Stimulated activated CD4-positive, alpha-beta T cell treated with anti-CD3 and anti-CD28 coated beads, Interleukin-15, amount 100 ng/mL, for 48 hours (primary cell): ENCODE results near the gene OR6Q1.
"Not testable (repeated sequence)": the region's sequence is repeated elsewhere in the genome, so short reads cannot be mapped to it uniquely, and the experiment has no call there.

Source experiments
- DNase-seq, 2 donors: peaks; one replicate each; pipeline ENCODE4 v3.0.0-alpha.2; 2020; ENCODE audit warnings: low read depth in 2 of 2

The OR6Q1 gene, protein sequence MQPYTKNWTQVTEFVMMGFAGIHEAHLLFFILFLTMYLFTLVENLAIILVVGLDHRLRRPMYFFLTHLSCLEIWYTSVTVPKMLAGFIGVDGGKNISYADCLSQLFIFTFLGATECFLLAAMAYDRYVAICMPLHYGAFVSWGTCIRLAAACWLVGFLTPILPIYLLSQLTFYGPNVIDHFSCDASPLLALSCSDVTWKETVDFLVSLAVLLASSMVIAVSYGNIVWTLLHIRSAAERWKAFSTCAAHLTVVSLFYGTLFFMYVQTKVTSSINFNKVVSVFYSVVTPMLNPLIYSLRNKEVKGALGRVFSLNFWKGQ

GRCh38 chr11:58030653-58031052, at the start of gene OR6Q1:
OR6Q1 (plus strand) TSS chr11:58030953; CDS start chr11:58030953, 0 bp downstream.
- no peak for DNase-seq

DNA sequence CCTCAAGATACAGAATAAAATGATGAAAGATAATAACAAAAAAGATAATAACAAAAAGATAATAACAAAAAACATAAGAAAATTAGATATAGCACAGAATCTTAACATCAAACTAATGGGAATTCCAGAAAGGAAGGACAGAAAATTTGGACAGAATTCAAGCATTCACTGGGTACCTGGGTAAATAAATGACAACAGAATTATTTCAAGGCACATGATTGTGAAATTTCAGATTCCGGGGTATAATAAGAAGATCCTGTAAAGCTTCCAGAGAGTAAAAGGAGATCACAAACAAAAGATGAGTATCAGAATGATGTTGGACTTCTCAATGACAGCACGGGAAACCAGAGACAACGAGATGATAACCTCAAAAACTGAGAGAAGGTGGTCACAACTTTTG, 49.2 kb upstream of the OR6Q1 start:
- DNase-seq = no peak

GRCh38 chr11:57982776-57983175, 48.0 kb upstream of the OR6Q1 start:
- no peak for DNase-seq

- no peak for DNase-seq
Measured at GRCh38 chr11:57983191-57983590, 47.6 kb upstream of the OR6Q1 start.

DNA sequence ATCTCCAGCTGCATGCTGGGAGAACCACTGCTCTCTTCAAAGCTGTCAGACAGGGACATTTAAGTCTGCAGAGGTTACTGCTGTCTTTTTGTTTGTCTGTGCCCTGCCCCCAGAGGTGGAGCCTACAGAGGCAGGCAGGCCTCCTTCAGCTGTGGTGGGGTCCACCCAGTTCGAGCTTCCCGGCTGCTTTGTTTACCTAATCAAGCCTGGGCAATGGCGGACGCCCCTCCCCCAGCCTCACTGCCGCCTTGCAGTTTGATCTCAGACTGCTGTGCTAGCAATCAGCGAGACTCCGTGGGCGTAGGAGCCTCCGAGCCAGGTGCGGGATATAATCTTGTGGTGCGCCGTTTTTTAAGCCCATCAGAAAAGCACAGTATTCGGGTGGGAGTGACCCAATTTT, 31.2 kb upstream of the OR6Q1 start:
- DNase-seq = not testable (repeated sequence)

DNA sequence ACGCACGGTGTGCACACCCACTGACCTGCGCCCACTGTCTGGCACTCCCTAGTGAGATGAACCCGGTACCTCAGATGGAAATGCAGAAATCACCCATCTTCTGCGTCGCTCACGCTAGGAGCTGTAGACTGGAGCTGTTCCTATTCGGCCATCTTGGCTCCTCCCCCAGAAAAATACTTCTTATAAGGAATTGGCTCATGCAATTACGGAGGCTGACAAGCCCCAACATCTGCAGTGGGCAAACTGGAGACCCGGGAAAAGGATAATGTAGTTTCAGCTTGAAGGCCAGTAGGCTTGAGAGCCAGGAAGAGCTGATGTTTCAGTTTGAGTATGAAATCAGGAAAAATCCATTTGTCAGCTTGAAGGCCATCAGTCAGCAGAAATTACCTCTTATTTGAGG, 30.7 kb upstream of the OR6Q1 start:
- DNase-seq = not testable (repeated sequence)

DNA sequence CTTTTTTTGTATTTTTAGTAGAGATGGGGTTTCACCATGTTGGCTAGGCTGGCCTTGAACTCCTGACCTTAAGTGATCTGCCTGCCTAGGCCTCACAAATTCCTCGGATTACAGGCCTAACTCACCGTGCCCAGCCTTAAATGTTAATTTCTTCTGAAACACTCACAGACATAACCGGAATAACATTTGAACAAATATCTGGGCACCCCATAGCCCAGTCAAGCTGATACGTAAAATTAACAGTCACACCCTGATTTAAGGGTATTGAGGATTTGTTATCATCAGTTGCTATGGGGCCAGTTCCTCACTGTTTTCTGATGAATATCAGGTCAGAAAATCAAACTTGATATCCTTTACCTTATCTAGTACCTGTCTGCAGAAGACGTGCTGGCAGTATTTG, 30.1 kb upstream of the OR6Q1 start:
- no peak for DNase-seq

DNA sequence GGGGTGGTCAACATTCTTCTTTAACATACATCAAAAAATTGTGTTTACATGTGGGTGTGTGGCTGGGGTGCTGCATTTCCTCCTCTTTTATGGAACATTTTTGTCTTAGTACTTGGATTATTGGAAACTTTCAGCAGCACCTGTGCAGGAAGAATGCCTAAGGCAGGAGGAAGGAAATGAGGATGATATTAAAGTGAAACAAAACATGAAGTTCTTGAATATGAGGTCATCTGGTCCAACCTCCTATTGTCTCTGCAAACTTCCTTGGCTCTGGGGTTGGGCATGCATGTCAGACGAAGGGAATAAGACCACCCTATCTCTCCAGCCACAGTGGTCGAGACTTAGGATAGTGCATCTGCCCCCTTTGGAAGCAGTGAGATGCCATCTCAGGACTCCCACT, 27.7 kb upstream of the OR6Q1 start:
- DNase-seq = no peak

- no peak for DNase-seq
Measured at GRCh38 chr11:58003591-58003990, 27.2 kb upstream of the OR6Q1 start.

GRCh38 chr11:58004664-58005063, 26.1 kb upstream of the OR6Q1 start:
- DNase-seq = no peak

- no peak for DNase-seq
Measured at GRCh38 chr11:58006940-58007339, 23.8 kb upstream of the OR6Q1 start.

GRCh38 chr11:58011771-58012170, 19.0 kb upstream of the OR6Q1 start:
- DNase-seq = no peak

DNA sequence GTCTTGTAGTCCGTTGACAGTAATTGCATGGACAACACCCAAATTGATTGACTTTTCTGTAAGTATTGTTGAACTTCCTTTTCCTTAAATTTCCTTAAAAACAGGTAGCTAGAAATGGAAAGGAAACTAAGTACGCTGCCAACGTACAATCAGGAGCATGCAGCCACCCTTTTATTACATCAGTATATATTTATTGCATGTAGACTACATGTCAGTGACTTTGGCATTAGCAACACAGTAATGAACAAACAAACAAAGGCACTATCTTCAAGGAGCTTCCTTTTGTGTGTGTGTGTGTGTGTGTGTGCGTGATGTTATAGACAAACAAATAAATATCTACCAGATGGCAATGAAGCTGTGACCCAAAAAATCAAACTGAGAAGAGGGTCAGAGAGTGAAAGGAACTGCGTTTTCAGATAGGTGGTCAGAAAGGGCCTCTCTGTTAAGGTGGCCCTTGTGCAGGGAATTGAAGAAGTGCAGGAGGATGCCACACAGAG, 7.3 kb upstream of the OR6Q1 start, which contains the start of gene OR9Q1:
Gene OR9Q1, plus strand, starts transcription at position 447 of the 497 bp plus-strand sequence. CDS start 155,564 bp downstream, outside the sequence.
- DNase-seq = no peak

- DNase-seq = no peak
Measured at GRCh38 chr11:58024601-58025091, 6.1 kb upstream of the OR6Q1 start.

DNA sequence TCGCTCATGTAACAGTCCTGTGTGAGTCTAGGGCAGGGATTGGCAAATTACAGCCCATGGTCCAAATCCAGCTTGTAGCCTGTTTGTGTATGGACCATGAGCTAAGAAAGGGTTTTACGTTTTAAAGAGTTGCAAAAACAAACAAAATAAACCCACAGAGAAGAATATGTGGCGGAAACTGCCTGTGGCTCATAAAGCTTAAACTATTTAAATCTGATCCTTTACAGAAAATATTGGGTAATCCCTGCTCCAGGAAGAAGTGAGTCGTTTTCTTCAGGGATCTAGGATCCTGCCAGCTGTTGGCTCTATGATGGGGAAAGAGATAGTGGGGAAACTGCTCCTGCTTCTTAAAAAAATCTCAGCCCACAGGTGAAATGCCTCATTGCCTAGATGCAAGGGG, 3.4 kb upstream of the OR6Q1 start:
- DNase-seq = no peak

- no peak for DNase-seq
Measured at GRCh38 chr11:58028687-58029411, 1.9 kb upstream of the OR6Q1 start.

DNA sequence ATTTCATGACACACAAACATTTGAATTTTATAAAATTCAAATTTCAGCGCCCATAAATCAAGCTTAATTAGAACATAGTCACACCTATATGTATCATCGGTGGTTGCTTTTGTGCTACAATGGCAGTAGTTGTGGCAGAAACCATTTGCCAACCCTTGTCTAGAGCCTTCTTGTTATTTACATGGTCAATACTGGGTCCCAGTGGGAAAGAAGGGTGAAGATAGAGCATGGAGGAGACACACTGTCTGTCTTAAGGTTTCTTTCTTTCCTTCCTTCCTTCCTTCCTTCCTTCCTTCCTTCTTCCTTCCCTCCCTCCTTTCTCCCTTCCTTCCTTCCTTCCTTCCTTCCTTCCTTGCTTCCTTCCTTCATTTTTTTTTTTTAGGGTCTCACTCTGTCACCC, 3.7 kb downstream of the OR6Q1 start:
- DNase-seq = no peak

- no peak for DNase-seq
Measured at GRCh38 chr11:58039589-58039988, 8.8 kb downstream of the OR6Q1 start.

DNA sequence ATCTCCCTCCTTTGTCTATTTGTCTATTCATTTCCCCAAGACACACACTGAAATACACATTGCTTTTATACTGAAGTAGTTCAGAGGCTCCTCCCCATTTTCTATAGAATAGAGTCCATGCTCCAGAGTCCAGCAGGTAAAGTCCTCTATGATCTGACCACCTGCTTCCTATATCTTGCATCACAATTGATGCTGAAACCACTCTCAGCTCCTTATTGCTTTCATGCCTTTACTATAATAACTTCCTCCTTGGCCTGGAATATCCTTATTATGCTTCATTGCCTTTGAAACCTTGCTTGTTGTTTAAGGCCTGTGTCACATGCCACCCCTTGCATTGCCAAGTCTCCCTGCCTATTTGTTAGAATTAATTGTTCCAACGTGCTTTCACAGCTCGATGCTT, 12.6 kb downstream of the OR6Q1 start:
- no peak for DNase-seq

GRCh38 chr11:58046231-58046630, 15.5 kb downstream of the OR6Q1 start:
- DNase-seq = no peak

DNA sequence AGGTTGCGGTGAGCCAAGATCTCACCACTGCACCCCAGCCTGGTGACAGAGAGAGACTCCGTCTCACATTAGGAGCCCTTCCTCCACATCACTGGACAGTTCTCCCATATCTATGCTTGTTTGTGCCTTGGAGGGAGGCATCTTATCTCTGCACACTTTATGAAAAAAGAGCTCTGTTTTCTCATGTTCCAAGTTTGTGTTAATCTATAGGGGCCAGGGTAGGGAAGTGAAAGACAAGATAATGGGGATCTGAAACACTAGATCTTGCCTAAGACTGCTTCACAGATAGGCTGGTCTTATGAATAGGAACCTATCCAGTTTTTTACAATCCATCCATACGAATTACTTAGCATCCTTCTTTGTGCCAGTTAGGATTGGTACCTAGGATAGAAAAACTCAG, 17.1 kb downstream of the OR6Q1 start:
- no peak for DNase-seq

- DNase-seq = no peak
Measured at GRCh38 chr11:58055806-58056401, 25.2 kb downstream of the OR6Q1 start.

DNA sequence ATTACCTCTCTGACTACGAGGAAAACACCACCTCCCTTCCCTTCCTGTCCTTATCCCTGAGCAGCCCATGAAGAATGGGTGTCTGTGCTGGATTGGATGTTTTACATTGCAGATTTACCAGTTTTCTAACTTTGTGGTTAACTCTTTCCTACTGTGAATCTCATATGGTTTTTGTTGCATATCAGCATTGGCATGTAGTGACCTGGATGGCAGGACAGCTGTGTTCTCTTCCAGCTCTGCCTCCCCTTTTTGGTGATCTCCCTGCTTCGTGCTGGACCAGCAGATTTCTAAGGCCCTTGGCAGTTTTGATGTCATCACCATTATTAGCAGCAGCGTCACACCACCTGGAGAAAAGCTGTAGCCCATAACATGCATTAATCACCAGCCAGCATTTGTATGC, 26.7 kb downstream of the OR6Q1 start:
- DNase-seq = no peak
